ENCODE measurements around the gene GCKR. TPM values are rescaled to one million over a fixed set of nuclear protein-coding genes. Genes with fewer than 3 reads are reported as not detected.

Gene GCKR
- total and polyA plus RNA-seq, 2 donors (not counting 3 experiments of a cell fraction or from before 2014, with no cell fraction given): 0.27 to 0.52 TPM

DNA sequence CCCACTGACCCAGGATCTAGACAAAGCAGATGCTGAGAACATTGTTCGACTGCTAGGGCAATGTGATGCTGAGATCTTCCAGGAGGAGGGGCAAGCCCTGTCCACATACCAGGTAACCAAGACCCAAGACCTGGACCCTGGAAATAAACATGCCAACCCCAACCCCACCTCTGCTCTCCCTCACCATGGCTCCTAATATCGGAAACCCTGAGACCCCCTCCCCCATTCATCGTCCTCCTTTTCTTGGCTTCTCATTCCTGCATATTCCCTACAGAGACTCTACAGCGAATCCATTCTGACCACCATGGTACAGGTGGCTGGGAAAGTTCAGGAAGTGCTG is 619 bp downstream of the GCKR start:
- H3K27ac ChIP-seq (ENCODE audit: insufficient read depth, low read depth, low read length): no peak overlapping the region
- intact Hi-C loops (cut with micrococcal nuclease): no loop called here
- FAIRE-seq (peak; percentile 26), DNase-seq (ENCODE audit: low read depth, low spot score) (no peak)
- H3K27me3 ChIP-seq (ENCODE audit: control insufficient read depth in 2 of 2, insufficient read depth in 2 of 2, low read length in 2 of 2): no peaks in the 10 kb centered on the region
- no peaks in the 10 kb centered on the region for H3K9me3 ChIP-seq (replicated peaks; ENCODE audit: control insufficient read depth, insufficient read depth, low read length)
- H3K4me2 ChIP-seq (ENCODE audit: insufficient read depth, low read length): peak overlapping the region; percentile 15
- ChIA-PET POLR2A (no interaction called here), CTCF (interaction anchor here (1.3 kb wide), 1 partner anchor 12 kb away, joined by 3 read pairs; no protein-coding TSS in a partner anchor)
- TF ChIP-seq POLR2A (IDR thresholded peaks at IDR 0.05; ENCODE audit: low read depth, low read length) (no peak), MYC (IDR thresholded peaks at IDR 0.05; ENCODE audit: low read depth, low read length) (no peak), JUN (IDR thresholded peaks at IDR 0.05; ENCODE audit: borderline replicate concordance, insufficient read depth, insufficient read length, low read depth) (no peak), POLR2AphosphoS5 (IDR thresholded peaks at IDR 0.05; ENCODE audit: insufficient read depth, low read depth, low read length) (no peak), EZH2 (IDR thresholded peaks at IDR 0.05; ENCODE audit: borderline replicate concordance, low read depth, low read length, severe bottlenecking) (no peak), FOS (IDR thresholded peaks at IDR 0.05; ENCODE audit: borderline replicate concordance, insufficient read depth, low read length) (no peak), GATA2 (IDR thresholded peaks at IDR 0.05; ENCODE audit: insufficient read depth, insufficient read length, low read depth, low read length) (no peak)
- TF ChIP-seq, protein P1, sequence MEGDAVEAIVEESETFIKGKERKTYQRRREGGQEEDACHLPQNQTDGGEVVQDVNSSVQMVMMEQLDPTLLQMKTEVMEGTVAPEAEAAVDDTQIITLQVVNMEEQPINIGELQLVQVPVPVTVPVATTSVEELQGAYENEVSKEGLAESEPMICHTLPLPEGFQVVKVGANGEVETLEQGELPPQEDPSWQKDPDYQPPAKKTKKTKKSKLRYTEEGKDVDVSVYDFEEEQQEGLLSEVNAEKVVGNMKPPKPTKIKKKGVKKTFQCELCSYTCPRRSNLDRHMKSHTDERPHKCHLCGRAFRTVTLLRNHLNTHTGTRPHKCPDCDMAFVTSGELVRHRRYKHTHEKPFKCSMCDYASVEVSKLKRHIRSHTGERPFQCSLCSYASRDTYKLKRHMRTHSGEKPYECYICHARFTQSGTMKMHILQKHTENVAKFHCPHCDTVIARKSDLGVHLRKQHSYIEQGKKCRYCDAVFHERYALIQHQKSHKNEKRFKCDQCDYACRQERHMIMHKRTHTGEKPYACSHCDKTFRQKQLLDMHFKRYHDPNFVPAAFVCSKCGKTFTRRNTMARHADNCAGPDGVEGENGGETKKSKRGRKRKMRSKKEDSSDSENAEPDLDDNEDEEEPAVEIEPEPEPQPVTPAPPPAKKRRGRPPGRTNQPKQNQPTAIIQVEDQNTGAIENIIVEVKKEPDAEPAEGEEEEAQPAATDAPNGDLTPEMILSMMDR (IDR thresholded peaks at IDR 0.05; ENCODE audit: extremely low read depth in 1 of 2, insufficient read depth in 1 of 2, low read depth in 1 of 2, low read length in 2 of 2): no peak
- TF ChIP-seq, protein P2, sequence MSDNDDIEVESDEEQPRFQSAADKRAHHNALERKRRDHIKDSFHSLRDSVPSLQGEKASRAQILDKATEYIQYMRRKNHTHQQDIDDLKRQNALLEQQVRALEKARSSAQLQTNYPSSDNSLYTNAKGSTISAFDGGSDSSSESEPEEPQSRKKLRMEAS (IDR thresholded peaks at IDR 0.05; ENCODE audit: insufficient read depth, insufficient read length): no peak
- no peaks in the 10 kb centered on the region for H3K9me1 ChIP-seq (replicated peaks; ENCODE audit: control insufficient read depth, extremely low read depth, insufficient read depth, low read length)
- no peaks in the 10 kb centered on the region for H3K79me2 ChIP-seq (ENCODE audit: control insufficient read depth, insufficient read depth, low read length)
- no peak overlapping the region for H3K4me3 ChIP-seq (replicated peaks in 1 of 3; ENCODE audit: insufficient read depth in 1 of 3, low read depth in 1 of 3, low read length in 3 of 3)
- H2AFZ ChIP-seq (ENCODE audit: low read depth, low read length): peak overlapping the region; percentile 92
- no peaks in the 10 kb centered on the region for H4K20me1 ChIP-seq (replicated peaks; ENCODE audit: control insufficient read depth, extremely low read depth, insufficient read depth, low read length)
- dilution Hi-C loops (cut with MboI; ENCODE audit: extremely low pct_ligation_motif_present, low sequenced_read_pairs): no loop called here
- H3K4me1 ChIP-seq (ENCODE audit: control insufficient read depth, extremely low read depth, insufficient read depth, low read length): peaks cover 16% of the 10 kb centered on the region
- no peak overlapping the region for H3K9ac ChIP-seq (replicated peaks; ENCODE audit: extremely low read depth, insufficient read depth, low read length)
- no peaks in the 10 kb centered on the region for H3K36me3 ChIP-seq (ENCODE audit: control insufficient read depth in 2 of 2, extremely low read depth in 1 of 2, insufficient read depth in 2 of 2, low read length in 2 of 2)
- no TSS peak for BruUV-seq (replicated peaks)
